ENCODE measurements around the gene LALBA. TPM values are rescaled to one million over a fixed set of nuclear protein-coding genes. Genes with fewer than 3 reads are reported as not detected.

LALBA gene
- total and polyA plus RNA-seq, 2 of the 13 experiments (the other 11 are each of a cell fraction or from before 2014, with no cell fraction given) = not detected

- Histone ChIP-seq H3K36me3 (replicated peaks in 1 of 2; ENCODE audit: control insufficient read depth in 1 of 2, insufficient read depth in 2 of 2, low read length in 2 of 2) (no peaks in the 10 kb centered on the region), H3K9me3 (ENCODE audit: low read length) (no peaks in the 10 kb centered on the region), H3K9ac (ENCODE audit: insufficient read depth, low read depth, low read length) (no peak overlapping the region), H2AFZ (ENCODE audit: low read length) (no peak overlapping the region), H3K27ac (ENCODE audit: extremely low read length, insufficient read depth, low read length) (no peak overlapping the region), H4K20me1 (ENCODE audit: insufficient read depth, low read length) (no peaks in the 10 kb centered on the region), H3K4me2 (ENCODE audit: low read depth, low read length) (no peak overlapping the region), H3K27me3 (ENCODE audit: control insufficient read depth in 1 of 2, insufficient read depth in 2 of 2, low read length in 2 of 2) (peaks cover 0 to 22% of the 10 kb centered on the region in 2 experiments; a peak in 3 of 5 replicates), H3K4me3 (replicated peaks in 1 of 3; ENCODE audit: insufficient read depth in 1 of 3, low read depth in 2 of 3, low read length in 3 of 3) (no peak overlapping the region), H3K4me1 (ENCODE audit: insufficient read depth, low read length) (no peaks in the 10 kb centered on the region), H3K79me2 (ENCODE audit: insufficient read depth, low read length) (no peaks in the 10 kb centered on the region)
- no peak for ATAC-seq
- BruUV-seq (replicated peaks) = no TSS peak
- in situ Hi-C loops (cut with HindIII; ENCODE audit: extremely low pct_ligation_motif_present, low pct_unique_long_range_greater_than_20kb) = no loop called here
- 9% methylated on average over 6 of the region's 6 CpGs for WGBS (ENCODE audit: low lambda C conversion rate)
- intact Hi-C loops (cut with micrococcal nuclease; ENCODE audit: unreplicated experiment) = no loop called here
- ChIA-PET CTCF (ENCODE audit: low intra/inter-chr PET ratio, low total read pairs) (no interaction called here), POLR2A (no interaction called here)
- no peak for DNase-seq (ENCODE audit: low spot score)
- FAIRE-seq = no peak
- TF ChIP-seq ZNF558 (CRISPR knock-in tag; IDR thresholded peaks at IDR 0.05; ENCODE audit: borderline replicate concordance) = no peak
- TF ChIP-seq FUBP1 (CRISPR knock-in tag; IDR thresholded peaks at IDR 0.05; ENCODE audit: borderline replicate concordance) = no peak
- TF ChIP-seq, protein P1, sequence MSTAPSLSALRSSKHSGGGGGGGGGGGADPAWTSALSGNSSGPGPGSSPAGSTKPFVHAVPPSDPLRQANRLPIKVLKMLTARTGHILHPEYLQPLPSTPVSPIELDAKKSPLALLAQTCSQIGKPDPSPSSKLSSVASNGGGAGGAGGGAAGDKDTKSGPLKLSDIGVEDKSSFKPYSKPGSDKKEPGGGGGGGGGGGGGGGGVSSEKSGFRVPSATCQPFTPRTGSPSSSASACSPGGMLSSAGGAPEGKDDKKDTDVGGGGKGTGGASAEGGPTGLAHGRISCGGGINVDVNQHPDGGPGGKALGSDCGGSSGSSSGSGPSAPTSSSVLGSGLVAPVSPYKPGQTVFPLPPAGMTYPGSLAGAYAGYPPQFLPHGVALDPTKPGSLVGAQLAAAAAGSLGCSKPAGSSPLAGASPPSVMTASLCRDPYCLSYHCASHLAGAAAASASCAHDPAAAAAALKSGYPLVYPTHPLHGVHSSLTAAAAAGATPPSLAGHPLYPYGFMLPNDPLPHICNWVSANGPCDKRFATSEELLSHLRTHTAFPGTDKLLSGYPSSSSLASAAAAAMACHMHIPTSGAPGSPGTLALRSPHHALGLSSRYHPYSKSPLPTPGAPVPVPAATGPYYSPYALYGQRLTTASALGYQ (CRISPR knock-in tag; IDR thresholded peaks at IDR 0.05) = no peak
- no peak for TF ChIP-seq PBX3 (CRISPR knock-in tag; IDR thresholded peaks at IDR 0.05; ENCODE audit: borderline replicate concordance)
- no peak for TF ChIP-seq EP300 (IDR thresholded peaks at IDR 0.05; ENCODE audit: low read depth in 2 of 2, low read length in 2 of 2)
- TF ChIP-seq EP300 (CRISPR knock-in tag; IDR thresholded peaks at IDR 0.05; ENCODE audit: borderline replicate concordance) = no peak
- TF ChIP-seq ZNF18 (CRISPR knock-in tag; IDR thresholded peaks at IDR 0.05; ENCODE audit: insufficient replicate concordance) = no peak
- TF ChIP-seq ZNF784 (CRISPR knock-in tag; IDR thresholded peaks at IDR 0.05; ENCODE audit: borderline replicate concordance) = no peak
- no peak for TF ChIP-seq DNMT1 (CRISPR knock-in tag; IDR thresholded peaks at IDR 0.05)
- TF ChIP-seq RBM39 (IDR thresholded peaks at IDR 0.05; ENCODE audit: low read depth, low read length, poor library complexity, severe bottlenecking) = no peak
- no peak for TF ChIP-seq ZFYVE20 (CRISPR knock-in tag; IDR thresholded peaks at IDR 0.05; ENCODE audit: borderline replicate concordance, low read depth)
- TF ChIP-seq RELA (CRISPR knock-in tag; IDR thresholded peaks at IDR 0.05) = no peak
- TF ChIP-seq ZFP90 (CRISPR knock-in tag; IDR thresholded peaks at IDR 0.05; ENCODE audit: borderline replicate concordance) = no peak
Observed at GRCh38 chr12:48556631-48557030, 13.2 kb downstream of the LALBA start.

Measured in HepG2 (cell line).